GM21737 (cell line): Measurements from ENCODE around the gene AMER3.

Source experiments
- ATAC-seq: cut with Tn5 transposase; IDR thresholded peaks from one replicate; pipeline ENCODE4 v1.9.1; 2021; ENCODE audit warnings: mild to moderate bottlenecking, moderate library complexity; ENCODE audit not compliant: unreplicated experiment

Gene AMER3

GRCh38 chr2:130749078-130749477, 6.3 kb upstream of the AMER3 start:
- no peak for ATAC-seq

GRCh38 chr2:130749641-130750040, 5.7 kb upstream of the AMER3 start:
- no peak for ATAC-seq

- ATAC-seq = no peak
Measured at GRCh38 chr2:130754811-130755210, 529 bp upstream of the AMER3 start.

- no peak for ATAC-seq
Measured at GRCh38 chr2:130756053-130756873, 923 bp downstream of the AMER3 start.

GRCh38 chr2:130756874-130757668, 1.7 kb downstream of the AMER3 start:
- no peak for ATAC-seq

GRCh38 chr2:130759906-130760753, 4.8 kb downstream of the AMER3 start:
- no peak for ATAC-seq

GRCh38 chr2:130760754-130761751, 5.7 kb downstream of the AMER3 start:
- no peak for ATAC-seq

- ATAC-seq = no peak
Measured at GRCh38 chr2:130762031-130762909, 6.9 kb downstream of the AMER3 start.

GRCh38 chr2:130762910-130763385, 7.6 kb downstream of the AMER3 start:
- no peak for ATAC-seq

GRCh38 chr2:130763405-130763804, 8.1 kb downstream of the AMER3 start:
- ATAC-seq = no peak

GRCh38 chr2:130764035-130764820, 8.9 kb downstream of the AMER3 start:
- ATAC-seq = no peak

GRCh38 chr2:130764821-130765115, 9.4 kb downstream of the AMER3 start:
- no peak for ATAC-seq

GRCh38 chr2:130765464-130765863, 10.1 kb downstream of the AMER3 start:
- no peak for ATAC-seq

- ATAC-seq = no peak
Measured at GRCh38 chr2:130766037-130766436, 10.7 kb downstream of the AMER3 start.

- no peak for ATAC-seq
Measured at GRCh38 chr2:130766711-130767407, 11.5 kb downstream of the AMER3 start.

- ATAC-seq = no peak
Measured at GRCh38 chr2:130767408-130767775, 12.1 kb downstream of the AMER3 start.

GRCh38 chr2:130768191-130768855, 13.0 kb downstream of the AMER3 start:
- no peak for ATAC-seq
